GM21390 (cell line): ENCODE results near the gene HOXC5.

ENCODE experiments used
- ATAC-seq: cut with Tn5 transposase; IDR thresholded peaks from one replicate; pipeline ENCODE4 v1.9.1; 2021; ENCODE audit not compliant: unreplicated experiment

The HOXC5 gene

DNA sequence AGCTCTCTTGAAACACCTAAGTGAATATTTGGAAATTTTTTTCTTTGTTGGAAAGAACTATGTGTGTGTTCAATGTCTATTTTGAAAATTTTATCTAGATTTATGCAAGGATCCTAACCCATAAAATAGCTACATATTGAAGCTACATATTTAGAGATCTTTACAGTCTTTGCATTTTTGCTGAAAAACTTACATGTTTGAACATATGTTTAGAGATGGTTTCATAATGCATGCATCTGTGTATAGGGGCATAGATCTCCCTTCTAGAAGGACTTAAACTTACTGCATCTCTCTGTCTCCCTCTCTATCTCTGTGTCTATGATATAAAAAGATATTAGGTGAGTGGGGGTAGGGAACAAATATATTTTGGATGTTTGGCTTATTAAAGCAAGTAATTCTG is 12.6 kb downstream of the HOXC5 start:
- no peak for ATAC-seq

GRCh38 chr12:54045868-54046521 is 13.1 kb downstream of the HOXC5 start:
- no peak for ATAC-seq

DNA sequence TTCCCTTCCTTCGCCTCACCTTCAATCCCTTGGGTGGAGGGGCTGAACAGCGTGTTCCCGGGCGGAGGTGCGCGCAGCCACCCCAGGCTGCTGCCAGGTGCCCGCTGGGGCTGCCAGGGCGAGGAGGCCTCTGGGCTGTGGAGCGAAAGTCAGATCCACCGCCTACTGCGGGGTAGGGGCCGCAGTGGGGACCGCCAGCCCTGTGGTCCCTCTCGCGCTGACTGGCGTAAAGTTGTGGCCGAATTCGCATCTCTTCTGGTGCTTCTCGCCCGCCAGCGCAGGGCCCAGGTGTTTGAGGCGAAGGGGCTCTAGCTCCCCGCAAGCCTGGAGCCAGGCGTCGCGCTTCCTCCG is 13.9 kb downstream of the HOXC5 start:
- no peak for ATAC-seq

- no peak for ATAC-seq
These were observed 14.5 kb downstream of the HOXC5 start for GRCh38 chr12:54047160-54047963.

DNA sequence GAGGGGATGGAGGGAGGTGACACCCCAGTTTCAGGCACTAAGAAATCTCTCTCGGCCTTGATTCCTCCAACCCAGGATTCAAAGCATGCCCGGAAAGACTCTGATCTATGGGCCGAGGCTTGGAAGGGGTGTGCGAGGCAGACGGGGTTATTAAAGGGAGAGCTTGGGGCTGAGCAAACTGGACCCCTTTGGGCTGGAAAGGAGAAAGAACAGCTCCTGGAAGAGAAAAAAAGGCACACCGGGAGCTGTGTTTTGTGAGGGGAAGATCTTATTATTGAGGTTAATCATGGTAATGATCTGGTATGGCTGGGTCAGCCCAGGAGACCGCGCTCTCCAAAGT is 15.1 kb downstream of the HOXC5 start:
- ATAC-seq, result no peak

DNA sequence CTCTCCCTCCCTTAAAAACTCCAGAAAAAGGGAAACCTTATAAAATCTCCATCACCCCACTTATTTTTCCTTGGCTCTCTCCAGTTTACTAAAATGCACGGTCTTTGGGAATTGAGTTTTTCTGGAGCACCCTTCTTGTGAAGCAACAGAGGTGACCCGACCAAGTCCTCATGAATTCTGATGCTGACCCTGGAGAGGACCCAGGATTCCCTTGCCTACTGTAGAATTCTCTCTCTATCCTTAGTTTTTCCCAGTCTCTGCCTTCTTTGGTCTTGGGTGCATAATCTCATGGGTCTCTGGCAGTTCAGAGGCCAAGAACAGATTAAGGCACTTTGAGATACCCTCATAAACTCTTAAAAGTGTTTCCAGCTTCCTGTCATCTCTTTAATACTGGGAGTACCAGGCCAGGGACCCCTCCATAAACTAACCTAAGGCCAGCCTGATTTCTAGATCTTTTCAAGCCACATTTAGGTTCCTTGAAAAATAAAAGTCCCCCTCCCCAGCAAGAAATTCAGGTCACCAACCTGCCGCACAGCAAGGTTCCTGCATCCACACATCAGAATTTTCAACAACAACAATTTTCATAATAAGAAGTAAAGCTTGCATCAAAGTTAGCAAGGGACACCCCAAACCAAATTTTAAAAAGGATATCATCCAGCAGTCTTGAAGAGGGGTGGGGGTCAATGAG is 15.7 kb downstream of the HOXC5 start:
- ATAC-seq, result no peak

GRCh38 chr12:54049108-54049507 is 16.3 kb downstream of the HOXC5 start:
- ATAC-seq, result no peak

GRCh38 chr12:54050482-54050810 is 17.6 kb downstream of the HOXC5 start:
- no peak for ATAC-seq

- ATAC-seq, result no peak
These were observed 18.4 kb downstream of the HOXC5 start for GRCh38 chr12:54051026-54051842.

DNA sequence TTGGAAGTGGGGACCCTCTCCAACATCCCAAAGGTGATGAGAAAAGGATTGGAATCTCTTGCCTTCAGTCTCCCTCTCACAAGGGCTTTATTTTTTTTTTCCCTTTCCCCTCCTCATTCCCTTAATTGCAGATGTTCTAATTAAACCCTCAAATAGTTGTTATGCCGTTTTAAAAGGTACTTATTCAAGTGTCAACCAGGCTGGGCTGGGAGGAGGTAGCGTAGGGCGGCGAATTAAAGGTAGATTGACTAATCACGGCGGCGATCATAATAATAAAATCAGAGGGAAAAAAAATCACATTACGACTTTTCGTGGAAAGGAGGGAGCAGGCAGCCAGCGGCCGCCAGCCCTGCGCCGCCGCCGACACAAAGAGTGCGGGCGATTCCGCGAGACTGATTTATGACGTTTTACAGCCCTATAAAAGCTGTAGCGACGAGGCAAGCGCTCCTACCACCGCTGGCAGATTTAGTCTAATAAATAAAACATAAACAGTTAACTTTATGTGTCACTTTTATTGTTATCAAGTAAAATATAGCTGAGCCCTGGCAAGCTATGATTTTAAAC is 19.1 kb downstream of the HOXC5 start:
- ATAC-seq, result no peak

- no peak for ATAC-seq
These were observed 19.7 kb downstream of the HOXC5 start for GRCh38 chr12:54052438-54053002.

DNA sequence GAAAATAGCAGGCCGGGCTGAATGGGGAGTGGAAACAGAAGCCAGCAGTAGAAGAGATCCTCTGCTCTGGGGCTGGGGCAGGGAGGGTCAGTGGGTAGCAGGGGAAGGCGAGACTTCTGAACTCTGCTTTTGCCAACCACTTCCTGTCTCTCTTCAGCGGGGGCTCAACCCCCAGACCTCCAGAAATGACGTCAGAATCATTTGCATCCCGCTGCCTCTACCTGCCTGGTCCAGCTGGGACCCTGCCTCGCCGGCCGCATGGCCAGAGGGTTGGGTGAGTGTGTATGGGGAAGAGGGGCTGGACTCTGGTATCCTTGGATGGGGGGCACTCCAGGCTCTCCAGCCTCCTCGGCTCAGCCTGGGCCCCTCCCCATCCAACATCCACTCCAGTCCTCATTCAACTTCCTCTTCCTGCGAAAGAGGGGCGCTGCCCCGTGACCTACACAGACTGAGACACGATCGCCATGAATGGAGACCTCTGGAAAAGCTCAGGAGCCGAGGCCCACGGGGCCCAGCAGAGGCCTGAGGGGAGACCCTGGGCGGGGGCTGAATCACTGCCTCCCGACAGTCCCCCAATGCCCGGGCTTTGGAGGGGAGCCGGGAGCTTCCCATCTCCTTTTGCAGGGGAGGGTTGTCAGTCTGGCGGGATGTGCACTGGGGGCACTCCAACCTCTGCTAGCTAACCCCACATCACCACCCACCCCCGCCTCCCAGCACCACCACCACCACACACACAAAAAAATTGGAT is 20.3 kb downstream of the HOXC5 start:
- ATAC-seq, result peak; percentile 66

DNA sequence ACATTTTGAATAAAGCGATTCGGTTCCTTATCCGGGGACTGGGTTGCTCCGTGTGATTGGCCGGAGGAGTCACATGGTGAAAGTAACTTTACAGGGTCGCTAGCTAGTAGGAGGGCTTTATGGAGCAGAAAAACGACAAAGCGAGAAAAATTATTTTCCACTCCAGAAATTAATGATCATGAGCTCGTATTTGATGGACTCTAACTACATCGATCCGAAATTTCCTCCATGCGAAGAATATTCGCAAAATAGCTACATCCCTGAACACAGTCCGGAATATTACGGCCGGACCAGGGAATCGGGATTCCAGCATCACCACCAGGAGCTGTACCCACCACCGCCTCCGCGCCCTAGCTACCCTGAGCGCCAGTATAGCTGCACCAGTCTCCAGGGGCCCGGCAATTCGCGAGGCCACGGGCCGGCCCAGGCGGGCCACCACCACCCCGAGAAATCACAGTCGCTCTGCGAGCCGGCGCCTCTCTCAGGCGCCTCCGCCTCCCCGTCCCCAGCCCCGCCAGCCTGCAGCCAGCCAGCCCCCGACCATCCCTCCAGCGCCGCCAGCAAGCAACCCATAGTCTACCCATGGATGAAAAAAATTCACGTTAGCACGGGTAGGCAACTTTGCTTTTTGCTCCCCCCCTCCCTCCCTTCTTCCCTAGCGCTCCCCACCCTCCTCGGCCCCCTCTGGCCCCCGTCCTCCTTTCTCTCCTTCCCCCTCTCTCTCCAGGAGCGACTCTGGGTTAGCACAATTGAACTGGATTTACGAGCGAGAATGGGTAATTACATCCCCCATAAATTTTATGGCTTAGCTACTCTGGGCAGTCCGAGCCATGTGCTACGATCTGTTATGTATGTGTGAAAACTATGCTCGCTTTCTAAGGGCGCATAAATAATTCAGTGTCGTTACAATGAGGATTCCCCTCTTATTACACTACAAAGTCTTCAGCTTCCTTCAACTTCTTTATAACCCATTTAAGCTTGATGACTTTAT is 21.2 kb downstream of the HOXC5 start, which contains the start of gene HOXC4:
HOXC4 (plus strand) TSS at position 85 of the 991 bp plus-strand sequence; CDS start at position 173, 88 bp downstream.
- peak; percentile 43 for ATAC-seq

DNA sequence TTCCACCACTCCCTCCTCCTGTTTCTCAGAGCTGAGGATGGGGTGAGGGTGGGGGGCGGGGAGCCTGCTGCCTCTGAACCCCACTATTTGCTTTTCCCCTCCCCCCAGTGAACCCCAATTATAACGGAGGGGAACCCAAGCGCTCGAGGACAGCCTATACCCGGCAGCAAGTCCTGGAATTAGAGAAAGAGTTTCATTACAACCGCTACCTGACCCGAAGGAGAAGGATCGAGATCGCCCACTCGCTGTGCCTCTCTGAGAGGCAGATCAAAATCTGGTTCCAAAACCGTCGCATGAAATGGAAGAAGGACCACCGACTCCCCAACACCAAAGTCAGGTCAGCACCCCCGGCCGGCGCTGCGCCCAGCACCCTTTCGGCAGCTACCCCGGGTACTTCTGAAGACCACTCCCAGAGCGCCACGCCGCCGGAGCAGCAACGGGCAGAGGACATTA is 21.9 kb downstream of the HOXC5 start:
- no peak for ATAC-seq

- no peak for ATAC-seq
These were observed 22.7 kb downstream of the HOXC5 start for GRCh38 chr12:54055552-54055951.

- ATAC-seq, result no peak
These were observed 23.3 kb downstream of the HOXC5 start for GRCh38 chr12:54056110-54056509.

GRCh38 chr12:54058128-54058768 is 25.4 kb downstream of the HOXC5 start:
- no peak for ATAC-seq

DNA sequence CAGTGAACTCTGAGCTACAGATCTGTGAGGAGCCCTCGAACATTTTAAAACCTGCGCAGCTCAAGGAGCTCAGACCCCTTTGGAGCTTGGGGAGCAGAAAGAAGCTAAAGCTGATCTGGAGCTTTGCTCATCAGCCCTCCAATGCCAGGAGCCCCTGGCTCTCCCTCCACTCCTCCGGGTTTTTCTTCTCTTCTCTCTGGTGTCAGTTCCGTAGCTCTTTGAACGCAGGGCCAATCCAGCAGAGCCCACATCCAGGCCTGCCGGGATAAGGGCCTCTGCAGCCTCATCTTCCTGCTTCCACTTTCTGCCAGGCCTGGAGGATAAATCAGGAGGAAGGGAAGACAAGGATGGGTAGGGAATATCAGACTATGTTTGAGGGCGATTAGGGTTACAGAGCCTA is 26.8 kb downstream of the HOXC5 start:
- no peak for ATAC-seq
